Activated naive CD4-positive, alpha-beta T cell treated with anti-CD3 and anti-CD28 coated beads, Interleukin-2, amount 50 U/mL, for 16 hours (primary cell): ENCODE data around the gene TLR1.
"Not testable (repeated sequence)": the region's sequence is repeated elsewhere in the genome, so short reads cannot be mapped to it uniquely, and the experiment has no call there.

Source experiments
- DNase-seq: peaks from one replicate; pipeline ENCODE4 v3.0.0-alpha.2; 2020

Gene TLR1

GRCh38 chr4:38774181-38774955 lies 30.2 kb downstream of the TLR1 start:
- DNase-seq = no peak

- not testable (repeated sequence) for DNase-seq
Observed at GRCh38 chr4:38770281-38770680, 34.3 kb downstream of the TLR1 start.

GRCh38 chr4:38769857-38770256 lies 34.7 kb downstream of the TLR1 start:
- no peak for DNase-seq

- DNase-seq = no peak
Observed at GRCh38 chr4:38769441-38769840, 35.1 kb downstream of the TLR1 start.

- no peak for DNase-seq
Observed at GRCh38 chr4:38768968-38769394, 35.6 kb downstream of the TLR1 start.

GRCh38 chr4:38766940-38767339 lies 37.7 kb downstream of the TLR1 start:
- not testable (repeated sequence) for DNase-seq

GRCh38 chr4:38765382-38765781 lies 39.2 kb downstream of the TLR1 start:
- DNase-seq = no peak

- DNase-seq = no peak
Observed at GRCh38 chr4:38764277-38764676, 40.3 kb downstream of the TLR1 start.

GRCh38 chr4:38762560-38762959 lies 42.0 kb downstream of the TLR1 start:
- no peak for DNase-seq

GRCh38 chr4:38759790-38760122 lies 44.8 kb downstream of the TLR1 start:
- DNase-seq = no peak

GRCh38 chr4:38759113-38759789 lies 45.3 kb downstream of the TLR1 start:
- DNase-seq = peak; percentile 66

GRCh38 chr4:38757945-38758600 lies 46.5 kb downstream of the TLR1 start:
- no peak for DNase-seq

- DNase-seq = no peak
Observed at GRCh38 chr4:38752941-38753806, 51.4 kb downstream of the TLR1 start.

GRCh38 chr4:38752372-38752940 lies 52.1 kb downstream of the TLR1 start:
- no peak for DNase-seq

- DNase-seq = no peak
Observed at GRCh38 chr4:38751341-38752010, 53.1 kb downstream of the TLR1 start.

- no peak for DNase-seq
Observed at GRCh38 chr4:38749336-38749735, 55.3 kb downstream of the TLR1 start.

- DNase-seq = no peak
Observed at GRCh38 chr4:38747629-38748028, 57.0 kb downstream of the TLR1 start.
